GM10847 (cell line): Measurements from ENCODE around the gene SLC10A6.

Source experiments
- POLR2A ChIP-seq: IDR thresholded peaks from 2 replicates; pipeline ENCODE4 v1.6.1; 2011; ENCODE audit not compliant: insufficient read length; ENCODE audit errors: extremely low read depth

Gene SLC10A6, protein sequence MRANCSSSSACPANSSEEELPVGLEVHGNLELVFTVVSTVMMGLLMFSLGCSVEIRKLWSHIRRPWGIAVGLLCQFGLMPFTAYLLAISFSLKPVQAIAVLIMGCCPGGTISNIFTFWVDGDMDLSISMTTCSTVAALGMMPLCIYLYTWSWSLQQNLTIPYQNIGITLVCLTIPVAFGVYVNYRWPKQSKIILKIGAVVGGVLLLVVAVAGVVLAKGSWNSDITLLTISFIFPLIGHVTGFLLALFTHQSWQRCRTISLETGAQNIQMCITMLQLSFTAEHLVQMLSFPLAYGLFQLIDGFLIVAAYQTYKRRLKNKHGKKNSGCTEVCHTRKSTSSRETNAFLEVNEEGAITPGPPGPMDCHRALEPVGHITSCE

GRCh38 chr4:86848732-86849619 is at the start of gene SLC10A6:
Gene SLC10A6 (minus strand): TSS chr4:86849384. CDS start chr4:86849115, 269 bp downstream.
- TF ChIP-seq POLR2A = no peak

GRCh38 chr4:86898562-86898961 is 49.4 kb upstream of the SLC10A6 start:
- no peak for TF ChIP-seq POLR2A

DNA sequence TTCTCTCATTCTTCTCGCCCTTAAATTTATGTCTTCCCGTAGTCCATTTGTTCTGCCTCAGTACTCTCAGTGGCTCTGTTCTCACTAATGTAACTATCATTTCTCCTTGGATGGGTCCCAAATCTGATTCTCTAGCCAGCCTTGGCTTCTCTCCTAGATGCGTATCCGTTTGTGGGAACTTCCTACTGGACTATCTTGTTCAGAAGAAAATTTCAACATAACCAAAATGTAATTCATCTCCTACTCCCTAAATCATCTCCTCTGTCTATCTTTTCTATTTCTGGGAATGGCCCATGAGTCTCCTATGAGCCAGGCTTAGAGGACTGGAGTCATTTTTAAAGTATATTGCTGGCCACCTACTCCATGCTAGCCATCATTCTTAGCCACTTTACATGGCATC is 47.4 kb upstream of the SLC10A6 start:
- no peak for TF ChIP-seq POLR2A

GRCh38 chr4:86895692-86896488 is 46.7 kb upstream of the SLC10A6 start:
- TF ChIP-seq POLR2A = no peak

DNA sequence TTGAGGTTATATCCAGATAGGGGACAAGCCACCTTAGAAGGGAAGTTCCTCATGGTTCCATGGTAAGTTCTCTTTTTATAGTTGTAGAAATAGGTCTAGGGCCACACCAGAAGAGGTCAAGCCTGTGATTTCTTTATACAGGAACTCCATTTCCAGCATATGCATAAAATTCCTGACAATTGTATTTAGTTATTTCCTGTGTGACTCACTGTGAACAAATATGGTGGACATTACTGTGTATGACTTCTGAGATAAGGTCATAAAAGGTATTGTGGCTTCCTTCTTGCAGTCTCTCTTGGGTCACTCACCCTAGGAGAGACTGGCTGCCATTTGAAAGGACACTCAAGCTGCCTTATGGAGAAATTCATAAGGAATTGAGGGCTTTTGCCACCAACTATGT is 45.3 kb upstream of the SLC10A6 start:
- no peak for TF ChIP-seq POLR2A

DNA sequence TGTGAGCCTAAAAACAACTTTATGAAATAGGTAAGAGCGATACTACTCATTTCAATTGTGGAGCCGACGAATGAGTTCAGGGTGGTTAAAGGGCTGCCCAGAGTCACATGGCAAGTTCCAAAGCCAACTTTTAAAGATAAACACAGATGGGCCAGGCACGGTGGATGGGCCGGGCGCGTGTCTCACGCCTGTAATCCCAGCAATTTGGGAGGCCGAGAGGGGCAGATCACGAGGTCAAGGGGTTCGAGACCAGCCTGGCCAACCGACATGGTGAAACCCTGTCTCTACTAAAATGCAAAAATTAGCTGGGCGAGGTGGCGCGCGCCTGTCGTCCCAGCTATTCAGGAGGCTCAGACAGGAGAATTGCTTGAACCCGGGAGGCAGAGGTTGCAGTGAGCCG is 44.0 kb upstream of the SLC10A6 start:
- TF ChIP-seq POLR2A = no peak

DNA sequence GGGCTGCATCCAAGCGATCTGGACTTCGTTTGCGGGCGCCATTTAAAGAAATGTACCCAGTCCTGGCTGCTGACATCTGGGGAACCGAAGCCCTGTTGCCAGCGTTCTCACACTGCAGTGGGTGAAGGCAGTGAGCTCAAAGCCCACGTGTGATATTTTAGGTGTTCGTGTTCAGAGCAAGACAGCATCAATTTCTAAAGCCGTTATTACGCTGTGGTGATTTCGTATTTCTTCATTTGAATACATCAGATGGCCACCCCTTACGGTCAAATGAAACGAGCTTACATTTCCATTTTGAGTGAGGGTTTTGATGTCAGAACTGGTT is 43.4 kb upstream of the SLC10A6 start:
- TF ChIP-seq POLR2A = no peak

DNA sequence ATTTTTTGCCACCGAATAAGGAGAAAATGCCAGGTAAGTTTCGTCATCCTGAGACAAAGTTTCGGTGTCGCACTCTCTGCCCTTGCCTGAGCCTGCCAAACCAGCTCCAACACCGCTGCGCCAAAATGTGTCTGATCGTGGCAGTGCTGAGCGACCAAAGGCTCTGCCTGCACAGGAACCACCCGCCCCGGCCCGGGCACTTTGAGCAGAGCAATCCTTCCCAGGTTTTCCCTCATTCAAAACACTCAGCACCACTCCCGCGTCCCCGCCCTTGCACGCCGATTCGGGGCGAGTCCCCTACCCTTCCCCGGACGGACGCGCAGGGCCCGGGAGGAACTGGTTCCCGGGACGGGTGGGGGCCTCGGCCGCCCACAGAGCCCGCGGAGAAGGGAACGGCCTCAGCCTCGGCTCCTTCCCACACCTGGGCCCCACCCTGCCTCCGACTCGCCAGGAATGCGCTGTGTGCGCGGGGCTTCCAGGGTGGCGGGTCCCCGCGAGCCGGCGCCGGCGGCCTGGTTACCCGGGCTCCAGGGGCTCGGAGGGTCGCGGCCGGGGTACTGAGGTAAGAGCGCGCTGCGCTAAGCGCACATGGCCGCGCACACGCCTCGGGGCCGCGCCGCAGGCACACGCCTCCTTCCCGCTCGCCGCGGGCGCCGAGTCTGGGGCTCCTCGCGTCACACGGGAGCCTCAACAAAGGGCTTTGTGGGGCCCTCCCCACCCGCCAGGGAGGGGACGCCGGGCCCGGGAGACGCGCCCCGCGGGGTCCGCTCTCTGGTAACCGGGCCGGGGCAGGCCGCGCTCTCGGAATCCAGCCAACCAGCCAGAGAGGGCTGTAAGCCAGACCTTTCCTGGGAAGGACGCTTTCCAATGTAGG is 42.8 kb upstream of the SLC10A6 start, which contains the start of gene C4orf36:
TSS of gene C4orf36 (minus strand) at position 661 of the 874 bp plus-strand sequence. CDS start 902 bp downstream, outside the sequence.
- no peak for TF ChIP-seq POLR2A

DNA sequence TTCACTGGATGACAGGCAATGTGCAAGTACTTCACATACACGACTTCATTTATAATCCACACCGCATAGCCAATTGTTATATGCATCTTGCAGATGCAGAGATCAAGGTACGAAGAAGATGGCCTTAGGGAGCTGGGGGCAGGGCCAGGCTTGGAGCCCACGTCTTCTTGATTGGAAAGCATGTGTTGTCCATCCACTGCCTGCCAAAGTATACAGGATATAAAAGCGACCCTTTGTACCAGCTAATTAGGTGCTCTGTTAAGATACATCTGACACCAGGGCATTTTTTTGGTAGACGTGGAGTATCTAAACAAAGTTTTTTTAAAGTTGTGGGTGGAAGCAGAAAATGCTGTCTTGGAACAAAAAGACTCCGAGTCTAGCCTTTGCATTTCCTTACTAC is 41.6 kb upstream of the SLC10A6 start:
- TF ChIP-seq POLR2A = no peak

- no peak for TF ChIP-seq POLR2A
Observed at GRCh38 chr4:86879641-86880040, 30.5 kb upstream of the SLC10A6 start.

GRCh38 chr4:86878640-86879039 is 29.5 kb upstream of the SLC10A6 start:
- TF ChIP-seq POLR2A = no peak

DNA sequence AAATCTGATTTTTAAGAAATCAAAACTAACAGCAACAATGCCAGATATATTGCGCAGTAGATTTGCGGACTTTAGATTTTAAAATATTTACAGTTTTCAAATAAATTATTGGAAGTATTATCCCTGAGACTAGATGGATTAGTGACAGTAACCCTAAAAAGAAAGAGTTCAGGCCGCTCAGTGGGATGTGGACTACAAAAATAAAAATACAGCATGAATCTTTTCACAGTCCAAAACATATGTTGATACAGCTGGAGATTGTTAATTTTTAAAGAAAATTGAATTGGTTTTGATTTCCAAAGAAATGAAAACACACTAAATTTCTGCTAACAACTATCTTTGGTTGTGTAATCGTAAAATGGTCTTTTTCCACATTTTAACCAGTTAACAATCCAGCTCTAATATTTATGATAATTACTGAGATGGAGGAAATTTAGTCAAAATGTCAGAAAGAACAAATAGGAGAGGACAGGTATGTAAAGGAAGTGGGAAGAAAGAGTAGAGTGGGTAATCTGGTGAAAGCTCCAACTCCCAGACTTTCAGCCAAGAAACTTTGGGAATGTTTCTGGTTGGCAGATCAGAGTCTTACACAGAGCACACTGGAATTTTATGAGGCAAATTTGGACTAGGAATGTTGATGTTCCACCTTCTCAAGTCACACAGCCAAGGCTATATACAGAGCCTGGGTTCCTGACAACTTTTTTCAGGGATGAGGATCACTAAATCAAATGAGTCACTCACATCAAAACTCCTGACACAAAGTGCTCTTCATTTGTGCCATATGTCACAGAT is 27.9 kb upstream of the SLC10A6 start:
- TF ChIP-seq POLR2A = no peak

DNA sequence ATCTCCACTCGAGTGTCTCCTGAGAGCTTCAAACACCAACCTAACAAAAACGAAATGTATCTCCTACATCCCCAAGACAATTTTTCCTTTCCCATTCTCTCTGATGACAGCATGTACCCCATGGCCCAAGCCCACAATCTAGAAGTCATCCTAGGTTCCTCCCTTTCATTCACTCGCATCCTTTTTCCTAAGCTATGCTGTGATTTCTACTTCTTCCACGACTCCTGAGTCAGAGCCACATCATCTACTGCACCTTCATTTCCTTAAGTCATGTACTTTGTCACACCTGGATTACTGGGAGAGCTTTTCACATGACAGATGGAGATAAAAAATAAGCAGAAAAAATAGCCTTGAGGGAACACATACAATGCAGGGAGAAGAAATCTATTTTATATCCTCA is 23.0 kb upstream of the SLC10A6 start:
- no peak for TF ChIP-seq POLR2A
